LNCAP (cell line): ENCODE measurements around the gene EIF1AD.

Experiments
- TF ChIP-seq, protein P1 (sequence below): fragments of 450-650 bp; IDR thresholded peaks from 2 replicates; pipeline ENCODE4 v1.5.1; 2017; ENCODE audit warnings: mild to moderate bottlenecking

Gene EIF1AD

DNA sequence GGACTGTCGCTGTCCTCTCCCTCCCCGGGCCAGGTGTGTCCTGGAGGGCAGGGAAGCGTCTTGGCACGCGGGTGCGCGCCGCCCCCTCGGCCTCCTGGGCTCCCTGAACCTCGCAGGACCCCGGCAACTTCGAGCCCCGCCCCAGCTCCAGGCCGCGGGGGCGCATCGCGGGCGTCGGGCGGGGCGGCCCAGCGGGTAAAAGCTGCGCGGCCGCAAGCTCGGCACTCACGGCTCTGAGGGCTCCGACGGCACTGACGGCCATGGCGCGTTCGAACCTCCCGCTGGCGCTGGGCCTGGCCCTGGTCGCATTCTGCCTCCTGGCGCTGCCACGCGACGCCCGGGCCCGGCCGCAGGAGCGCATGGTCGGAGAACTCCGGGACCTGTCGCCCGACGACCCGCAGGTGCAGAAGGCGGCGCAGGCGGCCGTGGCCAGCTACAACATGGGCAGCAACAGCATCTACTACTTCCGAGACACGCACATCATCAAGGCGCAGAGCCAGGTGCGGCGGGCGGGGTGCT is 9.9 kb upstream of the EIF1AD start, which contains the start of gene CST6:
CST6 (plus strand) TSS at position 224 of the 519 bp plus-strand sequence; CDS start at position 261, 37 bp downstream.
- TF ChIP-seq, protein P1, sequence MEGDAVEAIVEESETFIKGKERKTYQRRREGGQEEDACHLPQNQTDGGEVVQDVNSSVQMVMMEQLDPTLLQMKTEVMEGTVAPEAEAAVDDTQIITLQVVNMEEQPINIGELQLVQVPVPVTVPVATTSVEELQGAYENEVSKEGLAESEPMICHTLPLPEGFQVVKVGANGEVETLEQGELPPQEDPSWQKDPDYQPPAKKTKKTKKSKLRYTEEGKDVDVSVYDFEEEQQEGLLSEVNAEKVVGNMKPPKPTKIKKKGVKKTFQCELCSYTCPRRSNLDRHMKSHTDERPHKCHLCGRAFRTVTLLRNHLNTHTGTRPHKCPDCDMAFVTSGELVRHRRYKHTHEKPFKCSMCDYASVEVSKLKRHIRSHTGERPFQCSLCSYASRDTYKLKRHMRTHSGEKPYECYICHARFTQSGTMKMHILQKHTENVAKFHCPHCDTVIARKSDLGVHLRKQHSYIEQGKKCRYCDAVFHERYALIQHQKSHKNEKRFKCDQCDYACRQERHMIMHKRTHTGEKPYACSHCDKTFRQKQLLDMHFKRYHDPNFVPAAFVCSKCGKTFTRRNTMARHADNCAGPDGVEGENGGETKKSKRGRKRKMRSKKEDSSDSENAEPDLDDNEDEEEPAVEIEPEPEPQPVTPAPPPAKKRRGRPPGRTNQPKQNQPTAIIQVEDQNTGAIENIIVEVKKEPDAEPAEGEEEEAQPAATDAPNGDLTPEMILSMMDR = no peak

- TF ChIP-seq, protein P1 = no peak
Observed at GRCh38 chr11:66011239-66011784, 9.4 kb upstream of the EIF1AD start.

GRCh38 chr11:66008468-66009101 is 6.6 kb upstream of the EIF1AD start:
- TF ChIP-seq, protein P1 = no peak

GRCh38 chr11:66008095-66008467 is 6.1 kb upstream of the EIF1AD start:
- TF ChIP-seq, protein P1 = no peak

- TF ChIP-seq, protein P1 = no peak
Observed at GRCh38 chr11:66007201-66007634, 5.3 kb upstream of the EIF1AD start.

GRCh38 chr11:66006891-66007176 is 4.9 kb upstream of the EIF1AD start:
- TF ChIP-seq, protein P1 = no peak

DNA sequence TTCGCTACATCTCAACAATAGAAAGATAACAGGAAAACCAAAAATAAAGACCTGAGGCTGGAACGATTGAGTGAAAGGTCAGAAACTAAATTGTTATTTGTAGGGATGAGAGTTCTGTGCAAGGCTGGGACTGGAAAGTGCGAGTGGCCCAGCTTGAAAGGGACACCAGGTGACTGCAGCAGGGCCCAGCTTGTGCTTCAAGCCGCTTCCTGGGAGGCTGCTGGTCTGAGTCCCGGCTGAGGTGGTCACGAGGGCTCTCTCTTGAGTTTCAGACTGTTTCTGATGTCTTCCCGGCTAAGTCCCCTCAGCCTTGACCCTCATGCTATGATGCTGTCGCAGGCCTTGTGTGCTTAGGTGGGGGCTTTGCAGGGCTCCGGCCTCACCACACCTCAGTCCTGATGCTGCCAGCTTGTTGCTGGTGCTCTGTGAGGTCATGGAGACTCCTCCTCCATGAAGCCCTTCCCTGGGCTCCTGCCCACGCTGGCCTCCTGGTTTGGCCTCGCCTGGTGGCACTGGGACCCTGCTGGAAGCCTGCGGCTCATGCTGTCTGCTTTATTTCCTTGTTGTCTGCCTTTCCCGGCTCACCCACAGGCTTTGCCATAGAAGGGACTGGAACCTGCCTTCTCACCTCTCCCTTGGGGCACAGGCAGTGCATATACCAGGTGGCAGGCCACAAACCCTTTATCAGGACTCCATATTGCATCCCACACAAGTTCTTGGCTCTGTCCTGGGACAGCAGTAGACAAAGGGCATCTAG is 4.4 kb upstream of the EIF1AD start:
- TF ChIP-seq, protein P1 = no peak
